GM18502 (cell line): Measurements from ENCODE around the gene SCAF4.
"Not testable (repeated sequence)": the region's sequence is repeated elsewhere in the genome, so short reads cannot be mapped to it uniquely, and the experiment has no call there.

Experiments used
- ATAC-seq: cut with Tn5 transposase; IDR thresholded peaks from one replicate; pipeline ENCODE4 v1.9.1; 2021; ENCODE audit warnings: mild to moderate bottlenecking; ENCODE audit not compliant: unreplicated experiment, poor library complexity

Gene SCAF4

DNA sequence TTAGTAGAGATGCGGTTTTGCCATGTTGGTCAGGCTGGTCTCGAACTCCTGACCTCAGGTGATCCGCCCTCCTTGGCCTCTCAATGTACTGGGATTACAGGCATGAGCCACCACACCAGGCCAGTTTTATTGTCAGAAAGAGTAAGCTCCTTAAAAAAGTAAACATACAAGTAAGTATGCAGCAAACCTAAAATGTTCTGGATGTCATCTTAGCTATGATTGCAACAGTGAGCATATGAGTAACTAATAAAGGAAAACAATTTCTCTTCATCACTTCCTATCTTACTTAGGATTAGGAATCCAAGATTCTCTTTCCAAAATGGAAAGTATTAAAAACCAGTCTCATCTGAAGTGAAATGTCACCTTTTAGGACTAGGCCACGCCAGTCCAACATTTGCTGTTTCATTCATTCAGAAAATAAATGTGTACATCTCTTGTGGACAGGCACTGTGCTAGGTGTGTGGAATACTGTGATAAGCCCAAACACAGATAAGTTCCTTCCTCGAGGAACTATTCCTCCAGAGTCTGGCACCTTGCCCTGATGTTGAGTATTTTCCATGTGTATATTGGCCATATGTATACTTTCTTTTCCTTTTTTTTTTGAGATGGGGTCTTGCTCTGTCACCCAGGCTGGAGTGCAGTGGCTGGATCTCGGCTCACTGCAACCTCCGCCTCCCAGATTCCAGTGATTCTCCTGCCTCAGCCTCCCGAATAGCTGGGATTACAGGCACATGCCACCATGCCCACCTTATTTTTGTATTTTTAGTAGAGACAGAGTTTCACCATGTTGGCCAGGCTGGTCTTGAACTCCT lies 5.9 kb upstream of the SCAF4 start:
- ATAC-seq: not testable (repeated sequence)

DNA sequence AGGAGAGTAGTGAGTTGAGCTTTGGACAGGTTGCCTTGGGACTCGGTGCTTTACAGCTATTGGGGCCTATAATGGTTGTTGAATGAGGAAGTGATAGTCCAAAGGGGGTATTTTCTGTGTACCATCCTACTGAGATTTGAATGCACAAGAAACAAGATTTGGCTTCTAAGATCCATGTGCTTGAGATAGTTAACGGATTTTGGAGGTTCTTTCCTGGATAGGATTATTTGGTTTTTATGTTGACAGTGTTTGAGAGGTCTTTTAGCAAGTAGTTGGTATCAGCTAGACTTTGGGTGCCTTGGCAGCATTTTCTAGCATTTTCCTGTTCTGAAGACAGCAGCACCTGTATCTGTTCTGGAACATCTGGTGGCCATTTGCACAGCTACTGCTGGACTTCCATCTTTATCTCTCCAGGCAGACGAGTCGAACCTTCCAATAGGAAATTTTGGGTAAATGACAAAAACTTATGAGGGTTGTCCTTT lies 3.6 kb upstream of the SCAF4 start:
- ATAC-seq: no peak

DNA sequence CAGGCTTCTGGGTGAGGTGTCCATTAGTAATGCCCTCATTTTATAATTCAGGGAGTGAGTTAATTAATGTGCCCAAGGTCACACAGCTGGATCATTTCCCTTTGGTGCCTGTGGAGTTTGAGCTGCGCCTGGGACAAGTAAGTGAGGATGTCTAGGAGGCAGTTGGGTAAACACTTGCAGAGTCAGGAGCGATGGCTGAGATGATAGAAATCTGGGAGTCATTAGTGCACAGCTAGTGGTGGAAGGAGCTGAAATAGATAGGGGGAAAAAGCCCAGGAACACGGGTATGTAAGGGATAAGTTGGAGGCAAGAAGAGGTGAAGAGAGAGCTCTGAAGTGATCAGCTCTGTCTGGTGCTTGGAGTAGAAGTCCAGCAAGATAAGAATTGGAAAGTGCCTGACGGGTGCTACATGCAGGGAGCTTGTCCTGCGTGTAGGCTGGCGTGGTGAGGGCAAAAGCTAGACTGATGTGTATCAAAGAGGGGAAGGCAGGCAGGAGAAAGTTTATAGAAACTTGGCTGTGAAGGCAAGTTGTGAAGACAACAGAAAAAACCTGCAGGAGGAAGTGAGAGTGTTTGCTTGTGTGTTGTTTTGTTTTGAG lies 1.7 kb upstream of the SCAF4 start:
- no peak for ATAC-seq

DNA sequence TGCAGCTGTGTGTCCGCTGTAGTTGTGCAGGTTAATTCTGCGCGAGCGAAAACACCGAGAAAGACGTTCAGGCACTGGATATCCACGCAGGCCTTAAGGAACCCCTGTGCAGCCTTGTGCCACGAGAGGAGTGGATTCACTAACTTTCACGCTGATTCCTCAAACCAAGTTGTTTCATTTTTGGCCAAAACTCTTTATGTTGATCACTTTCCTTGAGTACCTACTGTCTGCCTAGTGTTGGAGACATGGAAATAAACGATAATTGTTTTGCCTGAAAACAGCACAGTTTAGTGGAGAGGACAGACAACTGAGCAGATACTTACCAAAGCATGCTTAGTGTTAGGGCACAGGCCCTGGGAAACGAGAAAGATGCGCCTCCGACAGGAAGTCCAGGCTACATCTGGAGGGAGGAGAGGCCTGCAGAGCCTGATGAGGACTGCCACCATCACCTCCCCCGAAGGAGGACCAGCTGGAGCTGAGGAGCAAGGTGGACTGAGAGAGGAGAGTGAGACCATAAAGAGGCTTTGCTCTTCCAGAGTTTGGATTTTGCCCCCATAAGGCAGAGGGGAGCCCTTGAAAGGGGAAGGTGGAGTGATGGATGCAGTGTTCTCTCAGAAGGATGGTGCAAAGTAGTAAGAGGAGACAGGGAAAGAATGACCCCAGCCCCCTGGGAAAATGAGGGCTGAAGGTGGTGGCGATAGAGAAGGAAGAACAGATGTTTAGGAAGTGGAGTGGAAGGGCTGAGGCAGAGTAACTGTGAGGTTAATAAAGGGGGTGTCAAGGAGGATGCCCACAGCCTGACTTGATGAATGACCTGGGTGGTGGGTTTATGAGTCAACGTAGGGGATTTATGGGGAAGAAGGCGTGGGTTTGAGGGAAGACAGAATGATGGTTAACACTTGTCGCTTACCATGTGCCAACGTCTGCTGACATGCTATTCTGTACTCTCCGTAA lies 956 bp upstream of the SCAF4 start:
- ATAC-seq: no peak

DNA sequence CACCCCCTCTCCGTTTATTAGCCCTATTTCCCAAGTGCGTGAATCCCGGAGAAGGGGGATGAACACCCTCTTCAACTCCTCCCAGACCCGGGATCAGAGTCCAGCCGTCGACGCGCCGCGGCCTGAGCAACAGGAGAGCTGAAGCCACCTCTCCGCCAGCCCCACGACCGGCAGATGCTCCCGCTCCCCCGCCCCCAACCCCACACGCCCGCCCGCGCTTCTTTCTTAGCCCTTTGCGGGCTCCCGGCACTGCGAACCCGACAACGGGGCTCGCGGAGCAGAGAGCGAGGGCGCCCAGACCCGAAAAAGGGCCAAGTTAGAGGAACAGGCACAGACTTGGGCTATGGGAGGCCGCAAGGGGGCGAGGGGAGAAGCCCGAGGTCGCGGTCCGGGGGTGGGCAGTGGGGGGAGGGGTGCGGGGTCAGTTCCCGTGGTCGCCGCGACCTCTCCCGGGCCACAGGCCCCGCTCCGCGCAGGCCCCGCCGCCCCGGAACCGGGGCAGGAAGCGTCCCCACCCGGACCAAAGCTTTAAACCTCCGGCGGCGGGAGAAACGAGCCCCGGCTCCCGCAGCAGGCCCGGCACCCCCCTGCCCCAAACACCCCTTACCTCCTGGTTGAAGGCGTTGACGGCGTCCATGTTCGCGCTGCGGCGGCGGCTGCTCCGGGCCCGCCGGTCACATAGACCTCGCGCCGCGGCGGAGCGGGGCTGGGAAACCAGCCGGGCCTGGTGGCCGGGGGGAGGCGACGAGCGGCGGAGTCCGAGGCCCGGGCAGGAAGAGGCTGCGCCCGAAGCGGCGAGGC lies 662 bp downstream of the SCAF4 start:
- ATAC-seq: peak; percentile 25

DNA sequence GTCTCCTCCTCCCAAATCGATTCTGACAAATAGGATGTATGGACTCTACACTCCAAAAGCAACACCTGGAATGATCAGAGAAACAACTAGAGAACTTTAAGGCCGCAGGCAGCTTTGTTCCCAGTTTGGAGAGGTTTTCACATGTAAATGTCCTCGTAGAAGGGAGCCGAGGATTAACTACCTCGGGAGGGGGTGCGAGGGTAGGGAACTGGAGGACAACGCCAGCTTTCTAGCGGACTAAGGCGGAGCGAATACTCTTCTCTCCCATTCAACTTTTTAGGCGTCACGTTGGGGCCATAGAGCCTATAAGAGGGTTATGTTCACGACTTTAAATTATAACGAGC lies 1.2 kb downstream of the SCAF4 start:
- no peak for ATAC-seq

DNA sequence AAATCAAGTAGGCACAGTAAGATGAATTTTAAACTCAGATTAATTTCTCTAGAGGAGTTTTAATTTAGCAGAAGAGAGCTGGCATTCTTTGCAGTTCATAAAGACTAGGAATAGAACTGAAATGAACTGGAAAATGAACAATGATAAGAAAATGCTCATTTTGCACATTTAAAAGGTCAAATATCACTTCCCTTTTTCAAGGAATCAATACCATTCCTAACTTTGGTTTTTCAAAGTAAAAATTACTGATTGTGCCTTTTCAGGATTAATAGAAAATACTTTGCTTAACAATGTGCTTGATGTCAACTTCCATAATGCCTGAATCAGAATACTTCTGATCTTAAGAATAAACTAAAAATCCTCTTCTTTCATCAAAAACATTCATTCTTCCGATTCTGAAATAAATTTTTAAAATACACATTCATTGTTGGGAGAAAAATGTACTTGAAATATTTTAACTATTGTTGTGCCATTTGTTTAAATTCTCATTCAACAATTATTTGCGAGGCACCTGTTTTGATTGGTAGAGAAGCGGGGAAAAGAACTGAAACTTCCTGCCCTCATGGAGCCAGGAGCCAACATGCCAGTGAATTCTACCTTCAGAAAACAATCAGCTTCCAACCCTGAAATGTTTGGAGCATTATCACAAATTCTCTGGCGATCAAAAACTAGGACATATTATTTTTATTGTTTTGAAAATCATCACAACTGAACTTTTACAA lies 2.1 kb downstream of the SCAF4 start:
- ATAC-seq: no peak

DNA sequence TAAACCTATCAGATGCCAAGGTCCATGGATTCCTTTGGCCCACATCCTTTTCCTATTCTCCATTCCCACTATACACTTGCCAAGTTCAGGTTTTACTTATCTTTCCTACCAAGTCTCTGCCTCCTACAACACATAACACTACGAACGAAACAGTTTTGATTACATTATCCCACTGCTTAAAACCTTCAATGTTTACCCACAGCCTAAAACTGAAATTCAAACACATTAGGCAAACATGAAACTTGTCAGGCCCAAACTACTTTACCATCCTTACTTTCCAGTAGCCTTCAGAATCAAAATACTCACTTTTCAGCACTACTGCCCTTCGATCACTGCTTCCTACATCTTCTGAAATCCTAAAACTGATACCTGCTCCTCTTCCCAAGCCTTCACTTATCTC lies 3.0 kb downstream of the SCAF4 start:
- no peak for ATAC-seq

DNA sequence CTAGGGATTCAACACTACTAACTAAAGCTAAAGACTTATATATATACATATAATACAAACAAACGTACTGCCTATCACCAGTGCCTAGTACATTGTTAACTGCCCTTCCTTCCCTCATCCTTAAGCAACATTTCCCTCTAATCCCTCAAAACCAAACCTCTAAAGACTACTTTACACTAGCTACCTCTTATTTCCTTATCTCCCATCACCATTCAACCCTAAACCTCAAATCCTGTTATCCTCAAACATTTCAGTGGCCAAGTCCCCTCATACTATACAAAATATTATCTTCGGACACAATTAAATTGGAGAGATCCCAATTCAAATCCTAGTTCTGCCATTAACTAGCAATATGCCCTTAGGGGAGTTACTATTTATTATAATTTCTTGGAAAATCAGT lies 3.7 kb downstream of the SCAF4 start:
- no peak for ATAC-seq

DNA sequence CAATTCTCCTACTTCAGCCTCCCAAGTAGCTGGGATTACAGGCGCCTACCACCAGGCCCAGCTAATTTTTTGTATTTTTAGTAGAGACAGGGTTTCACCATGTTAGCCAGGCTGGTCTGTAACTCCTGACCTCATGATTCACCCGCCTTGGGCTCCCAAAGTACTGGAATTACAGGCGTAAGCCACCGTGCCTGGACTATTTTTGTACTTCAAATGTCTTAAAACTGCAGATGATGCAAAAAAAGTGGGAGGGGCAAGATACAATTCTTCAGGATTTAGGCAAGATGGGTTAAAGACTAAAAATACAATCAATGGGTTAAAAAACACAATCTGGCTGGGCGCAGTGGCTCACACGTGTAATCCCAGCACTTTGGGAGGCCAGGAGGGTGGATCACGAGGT lies 4.7 kb downstream of the SCAF4 start:
- ATAC-seq: no peak

DNA sequence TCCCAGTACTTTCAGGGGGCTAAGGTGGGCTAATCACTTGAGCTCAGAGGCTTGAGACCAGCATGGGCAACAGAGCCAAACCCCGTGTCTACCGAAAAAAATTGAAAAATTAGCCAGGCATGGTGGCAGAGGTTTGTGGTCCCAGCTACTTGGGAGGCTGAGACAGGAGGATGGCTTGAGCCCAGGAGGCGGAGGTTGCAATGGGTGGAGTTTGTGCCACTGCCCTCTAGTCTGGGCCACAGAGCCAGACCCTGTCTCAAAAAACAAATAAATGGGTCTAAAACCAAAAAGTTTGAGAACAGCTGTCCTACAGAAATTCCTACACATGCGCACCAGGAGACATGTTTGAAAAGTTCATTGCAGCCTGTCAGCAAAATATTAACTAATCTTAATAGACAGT lies 5.5 kb downstream of the SCAF4 start:
- ATAC-seq: no peak

DNA sequence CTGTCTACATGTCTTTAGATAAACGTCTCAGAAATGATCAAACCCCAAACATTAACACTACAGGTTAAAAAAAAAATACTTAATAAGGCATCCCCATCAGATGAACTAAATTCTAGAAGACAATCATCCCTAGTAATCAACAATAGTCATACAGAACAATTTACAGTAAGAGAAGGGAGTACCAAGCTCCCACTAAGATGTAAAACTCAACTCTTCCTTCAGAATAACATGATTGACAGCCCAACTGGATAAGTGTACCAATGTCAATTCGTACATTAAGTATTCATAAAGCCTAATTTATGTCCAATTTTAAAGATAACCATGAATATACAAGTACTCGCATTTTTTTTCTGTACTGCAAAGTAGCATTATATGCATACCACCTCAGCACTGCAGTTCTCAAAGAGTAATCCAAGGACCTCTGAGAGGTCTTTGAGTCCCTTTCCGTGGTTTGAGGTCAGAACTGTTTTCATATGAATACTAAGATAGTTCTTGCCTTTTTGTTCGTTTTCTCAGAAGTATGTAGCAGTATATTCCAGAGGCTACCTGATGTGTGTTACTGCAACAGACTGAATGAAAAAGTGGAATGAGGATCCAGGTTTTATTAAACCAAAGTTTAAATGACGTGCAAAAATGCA lies 6.6 kb downstream of the SCAF4 start:
- ATAC-seq: no peak

DNA sequence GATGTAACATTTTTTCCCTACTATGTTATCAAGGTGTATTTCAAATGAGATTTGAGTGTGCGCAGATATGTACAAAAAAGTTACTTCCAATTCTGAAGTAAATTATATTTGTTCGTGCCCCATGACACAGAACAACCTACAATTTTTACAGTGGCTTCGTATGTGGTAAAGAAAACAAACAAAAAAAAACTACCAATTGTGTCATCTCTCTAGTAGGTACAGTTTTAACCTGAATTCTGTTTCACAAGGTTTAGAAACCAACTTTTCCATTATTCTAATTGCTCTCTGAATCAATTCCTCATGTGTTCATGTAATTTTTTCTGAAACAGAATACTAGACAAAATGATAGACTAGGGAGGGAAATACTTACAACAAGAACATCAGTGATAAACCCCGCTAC lies 7.4 kb downstream of the SCAF4 start:
- ATAC-seq: no peak

DNA sequence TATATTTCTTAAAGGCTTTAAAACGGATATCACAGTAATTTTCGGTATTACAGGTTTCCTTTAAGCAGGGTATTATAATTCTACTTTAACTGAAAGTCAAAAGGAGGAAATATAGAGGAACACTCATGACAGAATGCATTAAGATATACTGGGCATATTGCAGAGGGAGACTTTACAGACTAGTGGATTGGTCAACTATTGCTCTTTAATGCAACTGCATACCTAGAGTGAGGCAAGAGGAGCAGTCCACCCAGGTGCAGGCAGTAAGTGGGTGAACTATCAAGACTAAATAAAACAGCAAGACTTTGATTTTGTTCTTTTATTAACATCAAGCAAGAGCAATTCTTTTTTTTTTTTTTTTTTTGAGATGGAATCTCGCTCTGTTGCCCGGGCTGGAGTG lies 10.5 kb downstream of the SCAF4 start:
- ATAC-seq: no peak

DNA sequence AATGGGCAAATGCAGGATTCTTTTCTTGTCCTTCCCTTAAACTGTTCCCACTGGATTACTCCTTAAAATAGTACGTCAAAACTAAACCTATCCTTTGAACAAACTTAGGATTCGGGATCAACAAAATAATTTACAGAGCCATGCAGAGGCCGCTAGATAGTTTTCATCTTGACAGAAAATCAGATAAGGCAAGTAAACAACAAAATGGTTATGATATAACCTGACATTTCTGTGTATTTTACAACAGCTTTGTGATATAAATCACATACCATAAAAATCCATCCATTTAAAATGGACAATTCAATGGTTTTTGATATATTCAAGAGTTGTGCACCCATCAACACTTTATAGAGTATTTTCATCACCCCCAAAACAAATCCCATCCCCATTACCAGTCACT lies 11.2 kb downstream of the SCAF4 start:
- ATAC-seq: no peak

DNA sequence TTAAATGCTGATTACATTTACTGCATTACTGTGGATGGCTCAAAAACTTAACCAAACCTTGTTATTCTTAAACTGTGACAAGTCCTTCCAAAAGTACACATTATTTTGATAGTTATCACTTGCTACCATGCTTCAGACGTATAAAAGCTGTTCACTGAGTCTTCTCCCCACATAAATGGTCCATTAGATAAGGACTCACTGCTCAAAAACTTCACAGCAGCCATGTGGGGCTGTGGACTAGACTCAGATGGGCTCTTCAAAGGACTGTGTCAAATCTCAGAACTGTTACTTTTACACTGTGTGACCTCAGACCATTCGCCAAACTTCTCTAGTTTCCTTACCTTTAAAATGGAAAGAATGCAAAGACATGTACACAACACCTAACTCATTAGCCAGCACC lies 11.6 kb downstream of the SCAF4 start:
- ATAC-seq: no peak

DNA sequence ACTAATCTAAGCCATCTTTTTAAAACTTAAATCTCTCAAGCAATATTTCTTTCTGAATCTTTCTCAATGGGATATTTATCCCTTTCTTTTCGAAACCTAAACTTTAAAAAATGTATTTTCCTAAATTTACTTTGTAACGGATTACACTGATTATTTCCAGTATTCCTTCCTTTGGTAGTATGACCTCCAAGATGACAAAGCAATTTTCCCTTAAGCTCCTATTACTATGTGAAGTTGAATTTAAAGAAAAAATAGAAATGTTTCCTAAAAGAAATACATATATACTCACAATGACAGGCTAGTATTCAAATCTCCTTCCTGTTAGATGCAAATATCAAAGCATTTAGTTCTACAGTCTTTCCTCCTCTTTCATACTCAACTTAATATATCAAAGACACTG lies 15.8 kb downstream of the SCAF4 start:
- ATAC-seq: no peak

DNA sequence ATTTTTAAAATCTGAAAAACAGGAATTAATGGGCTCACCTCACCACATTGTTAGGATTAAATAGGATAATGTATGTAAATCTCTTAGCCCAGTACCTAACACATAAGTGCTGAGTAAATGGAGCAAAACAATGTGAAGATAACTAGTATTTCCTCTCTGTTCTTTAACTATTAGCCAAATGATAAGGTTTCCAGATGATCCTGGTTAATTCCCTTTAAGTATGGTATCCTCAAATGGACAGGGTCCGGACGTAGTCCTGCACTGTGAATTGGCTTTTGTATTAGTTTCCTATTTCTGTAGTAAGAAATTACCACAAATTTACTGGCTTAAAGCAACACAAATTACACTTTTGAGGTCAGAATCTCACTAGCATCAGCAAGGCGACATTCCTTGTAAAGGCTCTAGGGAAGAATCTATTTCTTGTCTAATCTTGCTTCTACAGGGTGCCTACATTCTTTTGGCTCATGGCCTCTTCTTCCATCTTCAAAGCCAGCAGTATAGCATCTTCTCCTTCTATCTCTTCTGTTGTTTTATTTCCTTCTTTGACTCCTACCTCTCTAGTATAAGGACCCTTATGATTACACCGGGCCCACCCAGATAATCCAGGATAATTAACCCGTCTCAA lies 17.1 kb downstream of the SCAF4 start:
- ATAC-seq: peak; percentile 13
